T-helper 1 cell treated with Interleukin-12 subunit alpha and Interleukin-12 subunit beta and Interleukin-4 antibody, amounts not matched to agents 30 ng/mL and 1 ng/mL, for 36 hours (primary cell): ENCODE data around the gene IGSF21. TPM values are rescaled to one million over a fixed set of nuclear protein-coding genes. Genes with fewer than 3 reads are reported as not detected.

ENCODE experiments used
- intact Hi-C: fragments of 100-400 bp; cut with micrococcal nuclease; formaldehyde crosslinking; loops from one replicate; pipeline ENCODE4 v1.15.1; 2024
- total RNA-seq: library from RNA; stranded (reverse); gene quantifications from 2 replicates; pipeline ENCODE4 v1.2.3, GENCODE V29; 2022

Gene IGSF21
- total RNA-seq, 1 donor from 2014 or later = not detected

GRCh38 chr1:18094096-18094495 lies 13.5 kb upstream of the IGSF21 start:
- intact Hi-C loops = no loop called here

GRCh38 chr1:18097206-18097605 lies 10.4 kb upstream of the IGSF21 start:
- intact Hi-C loops = no loop called here

- intact Hi-C loops = no loop called here
Observed at GRCh38 chr1:18099026-18099425, 8.6 kb upstream of the IGSF21 start.

GRCh38 chr1:18100060-18100459 lies 7.5 kb upstream of the IGSF21 start:
- intact Hi-C loops = loop anchor here (1.0 kb wide), 1 partner anchor 439 kb away; no protein-coding TSS in a partner anchor

- intact Hi-C loops = loop anchor here (1.0 kb wide), 1 partner anchor 439 kb away; no protein-coding TSS in a partner anchor
Observed at GRCh38 chr1:18100491-18101063, 7.0 kb upstream of the IGSF21 start.

GRCh38 chr1:18101508-18101907 lies 6.1 kb upstream of the IGSF21 start:
- intact Hi-C loops = no loop called here

- intact Hi-C loops = no loop called here
Observed at GRCh38 chr1:18103788-18104421, 3.7 kb upstream of the IGSF21 start.

- intact Hi-C loops = loop anchor here (5.0 kb wide), 1 partner anchor 533 kb away; no protein-coding TSS in a partner anchor
Observed at GRCh38 chr1:18104546-18105100, 3.0 kb upstream of the IGSF21 start.

- intact Hi-C loops = loop anchor here (5.0 kb wide), 1 partner anchor 532 kb away; no protein-coding TSS in a partner anchor
Observed at GRCh38 chr1:18105196-18105595, 2.4 kb upstream of the IGSF21 start.

GRCh38 chr1:18108299-18109057 lies 880 bp downstream of the IGSF21 start:
- intact Hi-C loops = loop anchor here (5.0 kb wide), 1 partner anchor 529 kb away; no protein-coding TSS in a partner anchor

- intact Hi-C loops = loop anchor here (5.0 kb wide), 1 partner anchor 528 kb away; no protein-coding TSS in a partner anchor
Observed at GRCh38 chr1:18109058-18109755, 1.6 kb downstream of the IGSF21 start.

- intact Hi-C loops = loop anchor here (5.0 kb wide), 1 partner anchor 527 kb away; no protein-coding TSS in a partner anchor
Observed at GRCh38 chr1:18109756-18110597, 2.4 kb downstream of the IGSF21 start.

- intact Hi-C loops = no loop called here
Observed at GRCh38 chr1:18110598-18110939, 3.0 kb downstream of the IGSF21 start.

GRCh38 chr1:18110968-18111367 lies 3.4 kb downstream of the IGSF21 start:
- intact Hi-C loops = no loop called here

GRCh38 chr1:18111605-18112297 lies 4.2 kb downstream of the IGSF21 start:
- intact Hi-C loops = no loop called here

- intact Hi-C loops = no loop called here
Observed at GRCh38 chr1:18112611-18113010, 5.0 kb downstream of the IGSF21 start.

- intact Hi-C loops = no loop called here
Observed at GRCh38 chr1:18114726-18115410, 7.3 kb downstream of the IGSF21 start.

- intact Hi-C loops = no loop called here
Observed at GRCh38 chr1:18116777-18117176, 9.2 kb downstream of the IGSF21 start.

GRCh38 chr1:18118078-18118477 lies 10.5 kb downstream of the IGSF21 start:
- intact Hi-C loops = no loop called here
